GM18861 (cell line): ENCODE data around the gene CRYAA.
"Not testable (repeated sequence)": the region's sequence is repeated elsewhere in the genome, so short reads cannot be mapped to it uniquely, and the experiment has no call there.

Experiments used
- ATAC-seq: cut with Tn5 transposase; IDR thresholded peaks from one replicate; pipeline ENCODE4 v1.9.1; 2021; ENCODE audit not compliant: unreplicated experiment

The CRYAA gene

DNA sequence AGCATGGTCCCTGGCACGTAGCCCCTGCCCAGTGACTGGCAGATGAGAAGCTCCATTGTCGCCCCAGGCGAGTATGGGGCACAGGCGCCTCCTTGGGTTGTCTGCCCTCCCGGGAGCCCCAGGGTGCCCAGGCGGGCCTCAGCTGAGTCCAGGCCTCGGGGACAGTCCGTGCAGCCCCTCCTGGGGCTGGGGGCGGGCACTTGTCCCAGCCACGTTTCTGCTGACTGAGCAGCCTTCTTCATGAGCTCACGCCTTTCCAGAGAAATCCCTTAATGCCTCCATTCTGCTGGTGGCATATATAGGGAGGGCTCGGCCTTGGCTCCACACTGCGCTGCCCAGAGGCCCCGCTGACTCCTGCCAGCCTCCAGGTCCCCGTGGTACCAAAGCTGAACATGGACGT, at the start of gene CRYAA:
TSS of gene CRYAA (plus strand) at position 301 of the 400 bp plus-strand sequence. CDS start at position 393, 92 bp downstream.
- ATAC-seq: not testable (repeated sequence)

- not testable (repeated sequence) for ATAC-seq
These were observed 38.7 kb upstream of the CRYAA start for GRCh38 chr21:43130094-43130493.

- not testable (repeated sequence) for ATAC-seq
These were observed 34.3 kb upstream of the CRYAA start for GRCh38 chr21:43134520-43134919.

DNA sequence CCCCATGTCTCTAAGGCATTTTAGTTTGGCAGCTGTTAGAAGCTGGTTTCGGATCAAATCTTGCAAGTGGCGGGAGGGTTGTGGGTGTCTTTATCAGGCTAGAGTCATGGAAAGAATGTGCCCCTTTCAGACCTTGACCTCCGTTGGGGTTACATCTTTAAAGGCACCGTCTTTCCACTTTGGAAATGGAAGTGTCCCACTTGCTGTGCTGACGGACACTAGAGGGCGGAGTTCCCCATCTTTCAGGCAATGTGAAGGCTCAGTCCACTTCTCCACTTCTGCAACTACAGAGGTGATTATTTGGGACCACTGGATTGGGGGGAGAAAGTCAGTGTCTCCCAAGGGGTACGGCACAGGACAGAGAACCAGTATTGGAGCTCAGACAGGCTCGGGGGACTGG, 29.9 kb upstream of the CRYAA start:
- ATAC-seq: not testable (repeated sequence)

DNA sequence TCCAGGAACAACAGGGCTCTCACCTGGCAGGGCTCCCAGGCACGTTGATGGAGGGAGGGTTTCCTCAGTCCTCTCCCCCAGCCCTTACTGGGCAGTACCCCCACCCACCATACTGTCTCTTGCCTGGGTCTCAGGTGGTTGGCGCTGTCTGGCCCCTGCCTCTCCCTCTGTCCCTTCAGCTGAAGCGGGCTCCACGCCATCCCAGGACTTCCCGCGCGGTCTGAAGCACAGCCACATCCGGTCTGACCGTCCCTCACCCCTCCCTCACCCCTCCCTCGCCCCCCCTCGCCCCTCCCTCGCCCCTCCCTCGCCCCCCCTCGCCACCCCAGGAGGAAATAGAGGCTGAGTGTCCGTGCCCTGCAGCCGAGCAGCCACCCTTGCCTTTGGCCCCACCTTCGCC, 27.4 kb upstream of the CRYAA start:
- not testable (repeated sequence) for ATAC-seq

DNA sequence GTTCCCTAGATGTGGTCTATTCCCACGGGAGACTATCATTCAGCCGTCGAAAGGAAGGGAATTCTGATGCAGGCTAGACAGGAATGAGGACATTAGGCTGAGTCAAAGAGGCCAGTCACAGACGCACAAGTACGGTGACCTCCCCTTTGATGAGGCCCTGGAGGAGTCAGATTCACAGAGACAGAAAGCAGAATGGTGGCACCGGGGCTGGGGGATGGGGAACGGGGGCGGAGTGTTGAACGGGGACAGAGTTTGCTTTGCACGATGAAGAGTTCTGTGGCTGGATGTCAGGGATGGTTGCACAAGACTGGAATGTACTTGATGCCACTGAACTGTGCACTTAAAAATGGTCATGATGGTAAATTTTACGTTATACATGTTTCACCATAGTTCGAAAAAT, 22.2 kb upstream of the CRYAA start:
- not testable (repeated sequence) for ATAC-seq

DNA sequence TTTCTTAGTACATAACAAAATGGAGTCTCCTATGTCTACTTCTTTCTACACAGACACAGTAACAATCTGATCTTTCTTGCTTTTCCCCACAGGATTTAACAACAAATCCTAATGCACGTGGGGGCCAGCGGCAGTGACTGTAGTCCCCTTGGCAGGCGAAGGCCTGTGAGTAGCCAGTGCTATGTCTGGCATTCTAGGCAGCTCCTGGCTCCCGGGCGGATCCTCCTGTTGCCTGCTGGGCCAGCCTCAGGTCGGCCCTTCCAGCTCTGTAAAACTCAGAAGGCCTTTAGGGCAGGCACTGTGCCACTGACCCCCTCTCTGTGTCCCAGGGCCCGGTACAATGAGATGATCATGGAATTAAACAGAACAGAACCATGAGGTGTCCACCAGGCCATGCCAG, 20.8 kb upstream of the CRYAA start:
- ATAC-seq: not testable (repeated sequence)

- not testable (repeated sequence) for ATAC-seq
These were observed 19.5 kb upstream of the CRYAA start for GRCh38 chr21:43149344-43149743.

GRCh38 chr21:43153601-43154000, 15.2 kb upstream of the CRYAA start:
- not testable (repeated sequence) for ATAC-seq

- ATAC-seq: not testable (repeated sequence)
These were observed 9.3 kb upstream of the CRYAA start for GRCh38 chr21:43159279-43160175.

- not testable (repeated sequence) for ATAC-seq
These were observed 6.7 kb upstream of the CRYAA start for GRCh38 chr21:43161826-43162707.

- ATAC-seq: not testable (repeated sequence)
These were observed 6.1 kb upstream of the CRYAA start for GRCh38 chr21:43162708-43163205.

DNA sequence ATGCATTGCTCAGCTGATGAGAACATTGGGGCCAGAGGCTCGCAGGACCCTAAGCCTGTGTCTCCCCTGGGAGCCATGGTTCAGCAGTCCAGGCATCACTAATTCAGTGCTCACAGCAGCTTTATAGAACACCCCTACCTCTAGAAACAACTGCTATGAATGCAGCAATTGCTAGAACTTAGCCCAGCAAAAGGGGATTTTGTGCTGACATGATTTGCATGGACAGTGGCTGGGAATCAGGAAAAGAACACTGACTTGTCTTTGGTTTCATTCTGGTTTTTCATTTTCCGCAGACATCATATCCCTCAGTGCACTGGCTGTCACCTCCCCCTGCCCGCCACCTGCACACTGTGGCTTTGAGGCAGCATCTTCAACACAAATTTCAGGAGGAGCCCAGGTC, 4.0 kb upstream of the CRYAA start:
- ATAC-seq: not testable (repeated sequence)

- not testable (repeated sequence) for ATAC-seq
These were observed 3.1 kb upstream of the CRYAA start for GRCh38 chr21:43165734-43166133.

DNA sequence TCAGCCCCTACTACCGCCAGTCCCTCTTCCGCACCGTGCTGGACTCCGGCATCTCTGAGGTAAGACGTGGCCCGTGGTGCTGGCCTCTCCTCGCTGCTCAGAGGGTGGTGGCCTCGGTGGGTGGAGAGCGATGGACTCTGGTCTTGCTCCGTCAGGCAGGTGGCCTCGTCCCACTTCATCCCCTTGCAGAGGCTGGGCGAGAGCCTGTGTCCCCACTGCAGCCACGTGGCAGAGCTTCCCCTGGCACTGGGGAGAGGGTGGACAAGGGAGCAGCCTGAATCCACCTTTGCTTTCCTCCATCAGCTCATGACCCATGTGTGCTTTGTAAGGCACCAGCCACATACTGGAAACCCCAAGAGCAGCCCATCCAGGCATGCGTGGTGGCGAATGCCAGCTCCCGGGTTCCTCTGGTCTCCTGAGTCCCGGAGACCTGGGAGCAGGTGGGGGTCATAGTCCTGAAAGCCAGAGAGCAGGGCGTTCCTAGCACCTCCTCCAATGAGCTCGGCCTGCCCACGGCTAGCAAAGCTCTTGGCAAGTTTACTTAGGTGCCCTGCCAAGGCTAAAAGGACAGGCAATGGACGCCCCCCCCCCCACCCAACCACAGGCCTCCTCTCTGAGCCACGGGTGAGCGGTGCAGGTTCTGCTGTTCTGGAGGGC, 550 bp downstream of the CRYAA start:
- ATAC-seq: not testable (repeated sequence)

GRCh38 chr21:43169891-43170290, 1.1 kb downstream of the CRYAA start:
- ATAC-seq: not testable (repeated sequence)

- not testable (repeated sequence) for ATAC-seq
These were observed 4.0 kb downstream of the CRYAA start for GRCh38 chr21:43172812-43173211.

GRCh38 chr21:43173438-43173837, 4.6 kb downstream of the CRYAA start:
- not testable (repeated sequence) for ATAC-seq

DNA sequence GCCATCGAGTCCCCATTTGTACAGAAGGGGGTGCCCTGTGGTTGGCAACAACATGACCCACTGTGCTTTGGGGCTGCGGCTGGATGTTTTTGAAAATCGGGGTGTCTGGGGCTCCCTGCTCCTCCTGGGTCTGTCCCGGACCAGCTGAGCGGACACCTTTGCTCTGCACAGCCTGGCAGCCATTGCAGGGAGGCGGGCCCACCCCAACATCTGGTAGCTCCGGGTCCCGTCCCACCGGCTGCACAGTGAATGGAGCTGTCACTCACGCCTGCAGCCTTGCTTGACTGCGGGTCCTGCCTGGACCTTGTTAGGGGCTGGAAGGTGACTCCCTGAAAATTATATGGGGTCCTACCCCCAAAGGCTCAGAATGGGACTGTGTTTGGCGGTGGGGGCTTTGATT, 5.1 kb downstream of the CRYAA start:
- not testable (repeated sequence) for ATAC-seq

- not testable (repeated sequence) for ATAC-seq
These were observed 6.2 kb downstream of the CRYAA start for GRCh38 chr21:43174998-43175397.

- ATAC-seq: not testable (repeated sequence)
These were observed 7.8 kb downstream of the CRYAA start for GRCh38 chr21:43176621-43177020.
